ENCODE data around the gene DNAH6.

DNA sequence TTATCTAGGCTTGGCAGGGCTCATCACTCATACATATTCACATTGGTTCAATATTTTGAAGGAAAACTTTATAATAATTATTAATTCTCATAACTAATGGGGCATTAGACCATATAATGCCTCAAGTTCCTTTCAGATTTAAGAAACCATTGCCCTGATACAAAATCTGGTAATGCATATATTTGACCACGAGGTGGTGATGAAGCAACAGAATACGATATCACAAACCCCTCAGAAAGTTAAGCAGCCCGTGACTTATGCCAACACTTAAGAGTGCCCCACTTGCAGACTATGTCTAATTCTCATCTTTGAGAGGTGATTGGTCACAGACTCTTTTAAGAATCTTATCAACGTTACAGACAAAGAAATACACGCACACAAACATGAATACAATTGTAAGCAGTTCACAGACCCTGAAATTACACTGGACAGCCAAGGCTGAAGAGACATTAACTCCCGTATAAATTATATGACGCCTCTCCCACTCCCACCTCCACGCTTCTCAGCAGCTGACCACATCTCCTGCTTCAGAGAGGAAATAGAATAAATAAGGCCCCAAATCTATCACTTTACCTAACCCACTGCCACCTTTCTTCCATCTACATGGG, 20.7 kb upstream of the DNAH6 start:
- TF ChIP-seq, protein P1, sequence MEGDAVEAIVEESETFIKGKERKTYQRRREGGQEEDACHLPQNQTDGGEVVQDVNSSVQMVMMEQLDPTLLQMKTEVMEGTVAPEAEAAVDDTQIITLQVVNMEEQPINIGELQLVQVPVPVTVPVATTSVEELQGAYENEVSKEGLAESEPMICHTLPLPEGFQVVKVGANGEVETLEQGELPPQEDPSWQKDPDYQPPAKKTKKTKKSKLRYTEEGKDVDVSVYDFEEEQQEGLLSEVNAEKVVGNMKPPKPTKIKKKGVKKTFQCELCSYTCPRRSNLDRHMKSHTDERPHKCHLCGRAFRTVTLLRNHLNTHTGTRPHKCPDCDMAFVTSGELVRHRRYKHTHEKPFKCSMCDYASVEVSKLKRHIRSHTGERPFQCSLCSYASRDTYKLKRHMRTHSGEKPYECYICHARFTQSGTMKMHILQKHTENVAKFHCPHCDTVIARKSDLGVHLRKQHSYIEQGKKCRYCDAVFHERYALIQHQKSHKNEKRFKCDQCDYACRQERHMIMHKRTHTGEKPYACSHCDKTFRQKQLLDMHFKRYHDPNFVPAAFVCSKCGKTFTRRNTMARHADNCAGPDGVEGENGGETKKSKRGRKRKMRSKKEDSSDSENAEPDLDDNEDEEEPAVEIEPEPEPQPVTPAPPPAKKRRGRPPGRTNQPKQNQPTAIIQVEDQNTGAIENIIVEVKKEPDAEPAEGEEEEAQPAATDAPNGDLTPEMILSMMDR (conservative IDR thresholded peaks at IDR 0.05; ENCODE audit: low read depth, low read length) = peak; percentile 77
- TF ChIP-seq EZH2 (IDR thresholded peaks at IDR 0.05; ENCODE audit: low read length, unreplicated experiment) = no peak
- TF ChIP-seq EZH2phosphoT487 (IDR thresholded peaks at IDR 0.05; ENCODE audit: borderline replicate concordance, low read length) = no peak
